OCI-LY7 (cell line): Measurements from ENCODE around the gene POLR3H.

Experiments
- CTCF ChIP-seq: fragments of 200-600 bp; sonication (generic); conservative IDR thresholded peaks from 2 replicates; pipeline ENCODE4 v1.5.1; 2014; ENCODE audit warnings: mild to moderate bottlenecking, antibody characterized with exemption, low read length, moderate library complexity, mixed read lengths
- EZH2phosphoT487 ChIP-seq: fragments of 200-600 bp; sonication (generic); IDR thresholded peaks from 2 replicates; pipeline ENCODE4 v1.6.1; 2018; ENCODE audit warnings: low read depth, borderline replicate concordance, mild to moderate bottlenecking, mixed run types, antibody characterized with exemption, low read length, moderate library complexity, mixed read lengths

- TF ChIP-seq CTCF, result no peak
- TF ChIP-seq EZH2phosphoT487, result no peak
These were observed 17.9 kb downstream of the POLR3H start for GRCh38 chr22:41526226-41526829.
